GM18520 (cell line): ENCODE results near the gene SLC23A2.
"Not testable (repeated sequence)": the region's sequence is repeated elsewhere in the genome, so short reads cannot be mapped to it uniquely, and the experiment has no call there.

Source experiments
- ATAC-seq: cut with Tn5 transposase; IDR thresholded peaks from one replicate; pipeline ENCODE4 v1.9.1; 2021; ENCODE audit not compliant: unreplicated experiment

The SLC23A2 gene

DNA sequence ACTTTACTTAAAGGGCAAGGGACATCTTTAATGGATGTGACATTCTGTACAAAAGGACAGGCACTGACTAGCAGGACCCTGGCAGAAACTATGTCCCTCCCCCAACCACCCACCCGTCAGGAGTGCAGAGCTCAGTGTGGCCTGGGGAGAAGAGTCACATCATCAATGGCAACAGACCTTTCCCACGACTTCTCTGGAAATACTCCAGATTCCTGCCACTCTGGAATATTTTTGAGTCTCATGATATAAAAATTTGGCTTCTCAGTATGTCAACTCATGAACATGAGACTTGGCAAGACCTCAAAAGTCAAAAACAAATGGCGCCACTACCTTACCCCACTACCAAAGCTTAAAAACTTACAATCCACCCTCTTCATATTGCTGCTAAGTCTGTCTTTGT, 118.3 kb downstream of the SLC23A2 start:
- no peak for ATAC-seq

DNA sequence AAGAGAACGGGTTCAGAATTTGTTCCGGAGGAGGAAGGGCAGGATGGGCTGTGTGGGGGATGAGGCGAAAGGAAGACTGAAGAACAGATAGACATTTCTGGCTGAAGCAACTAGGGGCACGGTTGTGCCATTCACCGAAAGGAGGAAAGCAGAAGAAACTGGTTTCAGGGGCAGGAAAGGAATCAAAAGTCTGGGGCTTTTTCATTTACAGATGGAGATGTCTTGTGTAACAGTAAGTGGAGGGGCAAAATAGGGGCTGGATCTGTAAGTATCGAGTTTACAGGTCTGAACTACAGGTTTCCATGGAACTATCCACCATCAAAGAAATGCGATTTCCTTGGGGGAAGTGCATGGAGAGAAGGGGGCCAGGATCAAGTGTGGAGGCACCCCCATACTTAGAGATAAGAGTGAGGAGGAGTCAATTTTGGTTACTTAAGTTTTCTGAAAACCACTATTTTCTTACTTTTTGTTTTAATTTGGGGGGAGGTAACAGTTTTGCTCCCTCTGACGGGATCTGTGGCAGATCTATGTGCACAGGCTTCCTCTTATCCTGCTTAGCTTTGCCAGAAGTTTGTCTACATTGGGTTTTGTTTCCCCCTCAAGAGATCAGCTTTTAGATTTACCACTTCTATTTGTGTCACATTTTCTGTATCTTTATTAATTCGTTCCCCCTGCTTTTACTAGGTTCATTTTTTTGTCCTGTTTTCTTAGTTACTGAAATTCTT, 120.1 kb downstream of the SLC23A2 start:
- ATAC-seq, result no peak

DNA sequence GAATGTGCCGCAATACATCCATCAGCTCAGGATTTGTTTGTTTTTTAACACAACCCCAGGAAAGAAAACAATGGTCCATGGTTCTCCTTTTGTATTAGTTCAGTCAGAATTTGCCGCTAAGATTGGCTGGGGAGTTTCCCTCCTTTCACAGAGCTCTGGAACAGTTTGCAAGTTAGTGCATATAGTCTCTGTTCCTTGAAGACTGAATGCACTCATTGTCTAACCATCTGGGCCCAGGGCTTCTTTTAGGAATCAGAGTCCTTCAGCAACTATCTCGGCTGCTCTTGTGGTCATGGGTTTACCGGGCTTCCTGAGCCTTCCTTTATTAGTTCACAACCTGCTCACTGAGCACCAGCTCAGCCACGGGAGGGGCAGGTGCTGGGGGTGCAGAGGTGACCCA, 121.3 kb downstream of the SLC23A2 start:
- no peak for ATAC-seq

DNA sequence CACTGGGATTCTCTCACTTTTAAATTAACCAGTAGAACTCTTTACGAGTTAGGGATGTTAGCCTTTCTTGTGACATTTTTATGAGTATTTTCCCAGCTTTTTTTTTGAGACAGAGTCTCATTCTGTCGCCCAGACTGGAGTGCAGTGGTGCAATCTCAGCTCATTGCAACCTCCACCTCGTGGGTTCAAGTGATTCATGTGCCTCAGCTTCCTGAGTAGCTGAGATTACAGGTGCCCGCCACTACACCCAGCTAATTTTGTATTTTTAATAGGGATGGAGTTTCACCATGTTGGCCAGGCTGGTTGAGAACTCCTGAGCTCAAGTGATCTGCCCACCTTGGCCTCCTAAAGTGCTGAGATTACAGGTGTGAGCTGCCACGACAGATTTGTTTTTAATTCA, 123.2 kb downstream of the SLC23A2 start:
- not testable (repeated sequence) for ATAC-seq

DNA sequence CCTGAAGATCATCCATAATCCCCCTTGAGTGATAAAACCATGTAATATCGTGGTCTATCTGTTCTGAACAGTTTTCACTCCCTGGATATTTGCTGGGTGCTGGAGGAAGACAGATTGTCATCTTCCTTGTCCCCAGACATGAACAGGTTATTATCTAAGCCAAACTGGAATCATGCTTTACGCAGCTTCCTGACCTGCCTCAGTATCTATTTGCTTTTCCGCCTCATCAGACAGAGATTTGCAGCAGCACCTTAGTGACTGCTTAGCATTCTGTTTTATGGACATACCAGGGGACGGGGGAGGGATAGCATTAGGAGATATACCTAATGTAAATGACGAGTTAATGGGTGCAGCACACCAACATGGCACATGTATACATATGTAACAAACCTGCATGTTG, 124.6 kb downstream of the SLC23A2 start:
- ATAC-seq, result no peak

DNA sequence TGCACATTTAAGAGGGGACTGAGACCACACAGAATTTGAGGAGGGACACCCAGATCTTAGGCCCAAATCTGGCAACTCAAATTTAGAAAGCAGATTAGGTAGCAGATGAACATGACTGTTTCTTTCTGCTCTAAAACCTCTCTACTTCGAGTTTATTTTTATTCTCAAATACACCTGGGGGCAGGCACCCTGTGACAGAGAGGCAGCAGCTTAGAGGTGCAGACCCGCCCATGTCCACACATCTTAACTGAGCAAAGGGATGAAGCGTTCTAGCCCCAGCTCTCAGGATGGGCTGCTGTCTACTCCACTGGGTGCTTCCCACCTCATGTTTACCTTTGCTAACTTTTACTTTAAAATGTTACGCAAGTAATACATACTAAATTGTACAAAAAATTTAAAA, 125.0 kb downstream of the SLC23A2 start:
- ATAC-seq, result no peak

DNA sequence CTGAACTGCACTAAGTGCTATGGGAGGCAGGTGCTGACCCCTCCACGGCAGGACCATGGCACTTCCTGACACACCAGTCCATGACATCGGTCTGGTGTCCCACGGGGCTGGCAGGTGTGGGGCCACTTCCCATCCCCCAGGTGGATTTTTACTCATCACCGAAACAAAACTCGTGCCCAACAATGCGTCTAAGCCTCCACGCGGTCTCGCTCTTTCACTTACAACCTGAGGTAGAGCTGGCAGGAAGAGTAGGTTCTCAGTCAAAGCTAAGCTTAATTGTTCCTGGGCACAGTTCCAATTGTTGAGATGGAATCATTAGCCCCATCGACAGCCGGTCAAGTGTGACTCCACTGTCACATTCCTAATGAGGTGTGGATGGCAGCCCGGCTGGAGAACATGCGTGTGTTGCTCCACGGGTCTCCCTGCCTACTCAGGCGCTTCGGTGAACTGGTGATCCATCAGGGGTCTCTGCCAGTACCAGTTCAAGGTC, 125.7 kb downstream of the SLC23A2 start:
- ATAC-seq, result no peak

DNA sequence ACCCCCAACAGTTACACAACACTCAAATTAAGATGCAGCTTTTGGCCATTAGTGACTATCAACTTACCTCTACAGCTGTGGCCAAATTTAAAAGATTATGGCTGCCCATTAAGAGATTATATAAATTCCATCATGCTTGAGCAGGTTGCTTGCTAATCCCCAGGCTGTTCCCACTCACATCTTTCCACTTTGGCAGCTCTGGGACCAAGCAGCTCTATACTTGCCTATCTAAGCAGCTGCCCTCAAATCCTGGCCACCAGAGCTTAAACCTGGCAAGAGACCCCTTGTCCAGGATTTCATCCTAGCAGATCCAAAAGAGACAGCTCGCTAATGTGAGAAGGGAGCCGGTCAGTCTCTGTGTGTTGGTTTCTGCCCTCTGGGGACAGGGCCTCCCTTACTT, 127.9 kb downstream of the SLC23A2 start:
- ATAC-seq, result no peak

DNA sequence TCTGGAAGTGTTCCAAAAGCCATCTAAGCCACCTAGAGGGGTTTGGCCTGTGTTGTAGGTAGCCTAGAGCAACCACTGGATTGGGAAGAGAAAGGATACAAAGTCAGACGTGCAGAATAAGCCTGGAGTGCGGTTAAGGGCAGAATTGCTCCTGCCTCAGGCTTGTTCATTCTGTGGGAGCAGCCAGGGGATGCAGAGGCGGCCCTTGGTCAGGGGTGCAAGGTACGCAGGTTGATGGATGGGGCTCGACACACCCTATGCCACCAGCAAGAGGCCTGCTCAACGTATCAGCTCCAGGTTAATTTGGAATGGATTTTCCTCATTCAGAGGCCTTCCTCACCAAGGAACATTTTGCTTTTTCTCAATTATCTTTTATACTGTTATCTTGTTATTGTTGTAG, 129.8 kb downstream of the SLC23A2 start:
- ATAC-seq, result no peak

DNA sequence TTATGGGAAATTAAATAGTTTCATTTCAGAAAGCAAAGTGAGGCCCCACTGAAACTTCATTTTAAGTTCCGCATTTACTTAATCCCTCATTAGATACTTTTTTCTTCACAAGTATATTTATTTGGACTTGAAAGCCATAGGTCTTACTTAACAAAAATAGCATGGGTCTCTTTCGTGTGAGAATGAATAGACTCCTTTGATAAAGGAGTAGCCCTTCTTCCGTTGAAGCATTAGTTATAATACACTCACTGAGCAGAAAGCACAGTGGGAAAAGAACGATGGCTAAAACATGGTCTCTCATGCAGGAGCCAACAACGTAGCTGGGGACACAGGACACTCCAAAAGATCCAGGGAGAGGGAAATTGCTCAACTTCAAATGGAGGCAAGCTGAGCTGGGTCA, 130.4 kb downstream of the SLC23A2 start:
- no peak for ATAC-seq

DNA sequence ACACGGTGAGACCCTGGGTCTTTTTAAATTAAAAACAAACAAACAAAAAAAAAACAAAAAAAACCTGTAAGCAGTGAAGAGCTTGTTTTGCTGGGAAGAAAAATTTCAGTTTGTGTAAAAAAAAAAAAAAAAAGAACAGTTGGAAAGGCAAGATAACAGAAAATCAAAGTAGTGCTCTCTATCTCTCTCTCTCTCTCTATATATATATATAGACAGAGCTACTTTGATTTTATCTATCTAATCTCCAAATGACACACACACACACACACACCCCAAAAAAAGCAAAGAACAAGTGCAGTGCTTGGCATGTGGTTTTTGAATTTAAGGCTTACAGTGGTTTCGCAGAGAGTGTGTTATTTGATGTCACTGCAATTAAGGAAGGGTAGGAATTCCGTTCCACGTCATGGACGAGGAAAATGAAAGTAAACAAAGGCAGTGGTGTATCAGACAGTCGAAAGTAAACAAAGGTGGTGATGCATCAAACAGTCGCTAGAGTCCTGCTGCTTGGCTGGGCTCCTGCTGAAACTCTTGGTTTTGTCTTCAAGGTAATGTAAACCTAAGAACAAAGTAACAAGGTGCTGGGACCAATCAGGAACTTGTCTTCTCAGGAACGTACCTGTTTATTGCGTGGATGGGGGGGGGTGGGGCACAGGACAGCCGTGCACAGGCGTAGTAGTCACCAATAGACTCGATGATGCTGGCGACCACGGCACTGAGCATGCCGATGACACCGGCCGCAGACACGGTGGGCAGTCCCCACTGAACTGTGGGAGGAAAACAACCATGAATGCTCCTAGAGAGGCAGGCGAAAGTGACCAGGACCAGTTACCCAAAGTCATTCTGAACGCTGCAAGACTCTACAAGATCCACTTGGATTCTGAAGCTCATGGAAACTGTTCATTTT, 131.8 kb downstream of the SLC23A2 start:
- ATAC-seq, result no peak

DNA sequence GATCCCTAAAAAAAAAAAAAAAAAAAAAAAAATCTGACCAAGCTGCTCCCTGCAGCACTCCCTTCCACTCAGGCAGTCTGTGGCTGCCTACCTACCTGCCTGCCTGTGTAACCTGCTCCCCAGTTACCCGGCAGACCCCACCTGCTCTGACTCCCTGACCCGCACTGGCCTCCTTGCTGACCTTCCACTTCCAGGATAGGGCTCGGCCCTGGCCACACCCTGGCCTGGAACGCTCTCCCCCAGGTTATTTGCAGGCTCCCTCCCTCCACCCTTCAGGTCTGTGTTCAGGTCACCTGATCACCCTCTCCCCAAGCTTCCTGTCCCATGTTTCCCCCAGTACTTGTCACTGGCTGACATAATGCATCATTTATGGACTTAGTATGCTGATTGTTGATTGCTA, 134.3 kb downstream of the SLC23A2 start:
- ATAC-seq, result no peak

DNA sequence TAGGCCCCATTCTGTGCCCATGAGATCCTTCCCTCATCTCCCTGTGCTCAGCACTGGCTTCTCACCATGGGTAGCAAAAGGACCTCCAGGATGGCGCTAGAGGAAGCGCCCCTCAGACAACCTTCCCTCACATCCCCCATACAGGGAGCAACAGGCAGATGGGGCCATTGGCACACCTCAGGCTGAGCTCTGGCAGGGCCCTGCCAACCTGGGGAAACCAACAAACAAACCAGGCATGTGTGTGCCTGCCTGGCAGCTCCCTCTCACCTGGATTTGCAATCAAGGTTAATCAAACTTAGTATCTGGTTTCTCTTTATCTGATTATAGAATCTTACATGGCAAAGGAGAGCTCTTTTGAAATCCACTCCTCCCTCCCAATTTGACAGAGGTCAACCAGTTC, 134.9 kb downstream of the SLC23A2 start:
- no peak for ATAC-seq

DNA sequence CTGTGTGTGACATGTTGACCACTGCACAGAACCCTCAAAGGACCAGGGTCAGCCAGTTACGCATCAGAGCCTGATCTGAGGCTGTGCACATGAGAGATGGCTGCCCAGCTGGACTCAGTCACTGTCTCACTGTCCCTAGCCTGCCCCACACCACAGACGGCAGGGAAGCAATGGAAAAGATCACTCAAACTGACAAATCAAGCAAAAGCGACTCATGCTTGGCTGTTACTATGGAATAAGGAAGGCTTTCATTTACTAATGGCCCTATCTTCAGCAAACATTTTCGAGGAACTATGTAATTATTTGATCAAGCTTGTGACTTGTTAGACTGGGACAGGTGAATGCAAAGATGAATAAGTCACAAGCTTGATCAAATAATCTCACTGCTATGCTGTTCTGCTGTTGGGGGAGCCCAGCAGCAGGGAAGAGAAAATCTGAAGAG, 137.0 kb downstream of the SLC23A2 start:
- ATAC-seq, result no peak

DNA sequence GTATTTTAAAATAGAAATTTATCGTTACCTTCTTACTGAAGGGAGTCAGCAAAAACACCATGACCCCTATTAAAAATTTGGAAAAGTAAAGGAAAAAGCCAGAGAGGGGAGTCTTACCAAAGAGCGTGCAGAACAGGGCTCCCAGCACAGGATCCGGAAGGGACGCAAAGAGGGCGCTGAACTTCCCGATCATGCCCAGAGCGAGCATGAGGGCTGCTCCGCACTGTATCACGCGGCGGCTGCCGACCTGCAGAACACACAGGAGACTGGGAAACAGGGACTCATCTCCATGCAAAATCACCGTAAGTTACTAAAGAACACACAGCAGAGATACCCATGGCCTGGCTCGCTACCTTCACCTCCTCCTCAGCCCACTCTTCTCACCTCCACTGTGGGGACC, 138.6 kb downstream of the SLC23A2 start:
- no peak for ATAC-seq

DNA sequence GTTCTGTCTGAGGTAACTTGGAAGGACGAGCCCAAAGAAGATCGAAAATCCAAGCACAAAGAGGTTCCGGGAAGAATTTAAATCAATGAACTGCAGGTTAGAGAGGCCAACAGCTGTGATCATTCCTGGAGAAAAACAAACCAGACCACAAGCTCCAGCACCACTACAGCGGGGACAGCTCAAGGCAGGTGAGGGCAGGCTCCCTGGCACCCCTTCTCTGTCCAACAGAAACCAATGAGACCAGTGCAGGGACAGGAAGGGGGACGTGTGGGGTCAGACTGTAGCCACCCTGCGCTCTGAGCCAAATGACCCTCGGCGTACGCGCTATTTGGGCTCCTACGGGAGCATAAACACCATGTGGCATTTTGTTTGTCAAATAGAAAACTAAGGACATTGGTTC, 139.3 kb downstream of the SLC23A2 start:
- ATAC-seq, result no peak

DNA sequence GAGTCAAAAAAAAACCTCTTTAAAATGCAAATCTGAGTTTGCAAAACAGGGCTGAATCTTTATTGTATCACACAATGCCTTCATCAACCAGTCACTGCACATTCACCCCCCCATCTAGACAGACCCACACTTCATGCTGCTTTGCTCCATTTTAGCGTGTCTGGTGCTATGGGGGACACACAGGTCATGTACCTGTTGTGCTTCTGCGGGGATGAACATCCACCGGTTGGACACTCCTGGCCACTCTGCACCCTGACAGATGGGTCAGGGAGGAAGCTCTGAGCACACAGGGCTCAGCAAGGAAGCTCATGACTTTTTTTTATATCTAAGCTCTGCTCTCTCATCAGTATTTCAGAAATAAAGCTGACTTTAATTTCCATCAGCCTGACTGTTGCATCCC, 143.3 kb downstream of the SLC23A2 start:
- no peak for ATAC-seq

DNA sequence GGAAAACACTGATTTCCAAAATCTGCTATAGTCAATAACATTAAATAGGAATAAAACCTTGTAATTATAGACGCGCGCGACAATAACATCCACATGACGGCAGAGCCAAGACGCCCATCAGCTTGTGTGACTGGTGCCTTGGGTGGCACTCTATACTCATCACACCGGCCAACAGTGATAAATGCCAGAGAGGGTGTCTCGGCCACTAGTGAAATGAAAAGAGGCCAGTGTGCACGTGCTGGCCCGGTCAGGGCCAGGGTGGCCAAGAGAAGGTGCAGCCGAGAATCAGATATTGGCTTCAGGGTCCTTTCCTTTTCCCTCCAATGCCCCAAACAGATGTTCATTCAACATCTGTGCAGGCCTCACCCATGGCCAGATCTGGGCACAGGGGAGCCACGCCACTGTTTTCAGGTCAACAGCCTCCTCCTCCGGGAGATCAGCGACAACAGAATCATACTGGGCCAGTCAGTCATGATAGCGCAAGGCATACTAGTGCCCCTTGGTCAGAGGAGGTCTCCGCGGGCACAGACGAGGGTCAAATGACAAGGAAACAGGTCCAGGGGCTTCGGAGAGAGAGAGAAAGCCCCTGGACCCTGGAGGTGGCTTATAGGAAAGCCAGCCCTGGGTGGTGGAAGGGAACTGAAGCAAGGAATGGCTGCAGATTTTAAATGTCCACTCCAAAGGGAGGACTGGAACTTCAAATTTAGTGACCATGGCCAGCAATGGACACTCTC, 145.1 kb downstream of the SLC23A2 start:
- ATAC-seq, result no peak

DNA sequence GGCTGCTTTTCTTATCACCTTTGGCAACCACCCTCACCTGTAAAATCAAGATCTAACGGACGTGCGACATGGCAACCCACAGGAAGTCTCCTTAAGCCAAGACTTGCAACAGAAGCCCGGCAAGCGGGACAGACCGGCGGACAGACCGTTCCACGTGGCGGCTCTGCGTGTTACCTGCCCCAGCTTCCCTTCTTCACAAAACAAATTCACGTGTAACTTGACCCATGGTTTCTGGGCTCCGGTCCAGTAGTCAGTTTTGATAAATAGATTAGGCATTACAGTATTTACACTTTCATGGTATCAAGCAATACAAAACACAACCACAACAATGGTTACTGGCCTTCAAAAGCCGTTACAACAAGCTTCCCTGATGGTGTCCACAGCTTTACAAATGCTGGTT, 145.8 kb downstream of the SLC23A2 start:
- ATAC-seq, result no peak

DNA sequence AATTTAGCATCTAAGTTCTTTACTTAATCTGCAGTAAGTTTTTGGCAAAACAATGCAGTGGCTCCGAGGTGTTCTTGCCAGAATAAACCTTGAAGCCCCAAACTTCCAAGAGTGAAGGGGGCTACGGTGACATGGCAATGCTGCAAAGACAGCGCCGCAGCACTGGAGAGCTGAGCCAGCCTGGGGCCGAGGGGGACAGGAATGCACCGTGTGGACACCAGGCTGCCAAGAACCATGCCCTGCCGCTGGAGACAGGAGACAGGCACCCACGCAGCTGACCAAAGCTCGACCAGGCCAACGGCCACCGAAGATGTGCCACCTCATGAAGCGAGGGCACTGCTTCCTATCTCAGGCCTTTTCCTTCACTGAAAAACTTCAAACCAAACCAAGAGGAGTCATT, 146.2 kb downstream of the SLC23A2 start:
- ATAC-seq, result no peak

DNA sequence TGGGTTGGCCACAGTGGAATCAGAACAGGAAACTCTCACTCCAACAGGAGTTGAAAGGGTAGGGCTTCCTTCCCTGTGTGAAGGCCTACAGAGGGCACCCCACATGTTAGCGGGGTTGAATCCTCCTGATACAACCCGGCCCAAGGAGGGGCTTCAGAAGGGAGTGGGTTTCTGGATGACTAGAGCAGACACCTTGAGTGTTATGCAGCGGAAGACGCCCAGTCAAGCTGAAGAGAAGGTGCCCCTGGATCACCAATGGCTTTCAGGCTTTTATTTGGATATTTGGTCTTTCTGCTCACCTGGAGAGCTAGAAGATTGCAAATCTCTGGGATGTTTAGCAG, 146.8 kb downstream of the SLC23A2 start:
- ATAC-seq, result no peak
